HG03175 (cell line): ENCODE measurements around the gene MS4A13.
"Not testable (repeated sequence)": the region's sequence is repeated elsewhere in the genome, so short reads cannot be mapped to it uniquely, and the experiment has no call there.

ENCODE experiments used
- ATAC-seq: cut with Tn5 transposase; IDR thresholded peaks from one replicate; pipeline ENCODE4 v1.9.1; 2021; ENCODE audit warnings: mild to moderate bottlenecking, moderate library complexity; ENCODE audit not compliant: unreplicated experiment

MS4A13 gene

GRCh38 chr11:60515144-60515855, at the start of gene MS4A13:
MS4A13 (plus strand) TSS chr11:60515392; CDS start chr11:60518084, 2,692 bp downstream.
- ATAC-seq = no peak

- ATAC-seq = no peak
Observed at GRCh38 chr11:60468829-60469228, 46.4 kb upstream of the MS4A13 start.

- ATAC-seq = no peak
Observed at GRCh38 chr11:60469723-60470122, 45.5 kb upstream of the MS4A13 start.

- peak; percentile 62 for ATAC-seq
Observed at GRCh38 chr11:60477035-60477445, 38.2 kb upstream of the MS4A13 start.

- peak; percentile 49 for ATAC-seq
Observed at GRCh38 chr11:60482361-60482760, 32.8 kb upstream of the MS4A13 start.

GRCh38 chr11:60485987-60486386, 29.2 kb upstream of the MS4A13 start:
- peak; percentile 99 for ATAC-seq

GRCh38 chr11:60492488-60493009, 22.6 kb upstream of the MS4A13 start, which contains the start of gene MS4A12:
MS4A12 (plus strand) TSS chr11:60492778; CDS start chr11:60497319, 4,541 bp downstream.
- no peak for ATAC-seq

GRCh38 chr11:60493454-60493853, 21.7 kb upstream of the MS4A13 start:
- no peak for ATAC-seq

GRCh38 chr11:60498399-60498798, 16.8 kb upstream of the MS4A13 start:
- ATAC-seq = peak; percentile 32

GRCh38 chr11:60498853-60499252, 16.3 kb upstream of the MS4A13 start:
- peak; percentile 86 for ATAC-seq

GRCh38 chr11:60500276-60500910, 14.8 kb upstream of the MS4A13 start:
- no peak for ATAC-seq

GRCh38 chr11:60502221-60502775, 12.9 kb upstream of the MS4A13 start:
- no peak for ATAC-seq

GRCh38 chr11:60504219-60504905, 10.8 kb upstream of the MS4A13 start:
- no peak for ATAC-seq

GRCh38 chr11:60509609-60510008, 5.6 kb upstream of the MS4A13 start:
- ATAC-seq = not testable (repeated sequence)

- not testable (repeated sequence) for ATAC-seq
Observed at GRCh38 chr11:60510209-60510608, 5.0 kb upstream of the MS4A13 start.

GRCh38 chr11:60511393-60511792, 3.8 kb upstream of the MS4A13 start:
- no peak for ATAC-seq

- ATAC-seq = no peak
Observed at GRCh38 chr11:60512651-60513225, 2.5 kb upstream of the MS4A13 start.

GRCh38 chr11:60513496-60514460, 1.4 kb upstream of the MS4A13 start:
- ATAC-seq = no peak

- no peak for ATAC-seq
Observed at GRCh38 chr11:60528465-60528864, 13.3 kb downstream of the MS4A13 start.

GRCh38 chr11:60528934-60529333, 13.7 kb downstream of the MS4A13 start:
- ATAC-seq = peak; percentile 73
